ENCODE data around the gene ECHS1. TPM values are rescaled to one million over a fixed set of nuclear protein-coding genes. Genes with fewer than 3 reads are reported as not detected.

ECHS1 gene
- total and polyA plus RNA-seq, 10 of the 15 experiments (the other 5 are each of a cell fraction or from before 2014, with no cell fraction given) = 32.7 to 164 (median 62.4) TPM

DNA sequence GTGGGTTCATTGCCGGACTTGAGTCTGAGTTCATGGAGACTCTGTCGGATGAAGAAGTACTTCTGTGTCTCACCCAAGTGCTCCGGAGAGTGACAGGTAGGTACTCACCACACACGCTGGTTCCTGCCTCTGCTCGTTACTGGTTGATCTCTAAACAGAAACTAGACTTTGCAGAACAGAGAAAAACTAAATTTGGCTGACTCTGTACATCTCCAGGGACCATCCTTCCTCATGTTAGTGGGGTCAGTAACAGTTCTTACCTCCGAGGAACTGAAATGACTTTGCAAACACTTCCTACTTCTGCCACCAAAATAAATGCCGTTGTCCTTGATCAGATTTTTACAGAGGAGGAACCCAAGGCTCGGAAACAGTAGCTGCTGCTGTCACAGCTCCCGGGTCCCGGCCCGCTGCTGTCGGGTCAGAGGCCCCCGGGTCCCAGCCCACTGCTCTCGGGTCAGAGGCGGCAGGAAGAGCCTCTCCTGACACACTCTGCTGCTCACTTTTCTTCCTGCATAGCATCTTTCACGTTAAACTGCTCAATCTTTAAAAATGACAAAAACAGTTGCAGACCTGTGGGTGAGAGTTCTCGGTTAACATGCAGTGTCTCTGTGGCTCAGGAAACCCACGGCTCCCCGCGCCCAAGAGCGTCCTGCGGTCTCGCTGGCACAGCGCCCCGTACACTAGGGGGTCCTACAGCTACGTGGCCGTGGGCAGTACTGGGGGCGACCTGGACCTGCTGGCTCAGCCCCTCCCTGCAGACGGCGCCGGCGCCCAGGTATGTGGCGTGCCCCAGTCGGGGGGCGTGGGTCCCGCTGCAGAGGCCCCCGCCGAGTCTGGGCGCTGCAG is 16.0 kb upstream of the ECHS1 start (continued):
- TF ChIP-seq, protein P1, sequence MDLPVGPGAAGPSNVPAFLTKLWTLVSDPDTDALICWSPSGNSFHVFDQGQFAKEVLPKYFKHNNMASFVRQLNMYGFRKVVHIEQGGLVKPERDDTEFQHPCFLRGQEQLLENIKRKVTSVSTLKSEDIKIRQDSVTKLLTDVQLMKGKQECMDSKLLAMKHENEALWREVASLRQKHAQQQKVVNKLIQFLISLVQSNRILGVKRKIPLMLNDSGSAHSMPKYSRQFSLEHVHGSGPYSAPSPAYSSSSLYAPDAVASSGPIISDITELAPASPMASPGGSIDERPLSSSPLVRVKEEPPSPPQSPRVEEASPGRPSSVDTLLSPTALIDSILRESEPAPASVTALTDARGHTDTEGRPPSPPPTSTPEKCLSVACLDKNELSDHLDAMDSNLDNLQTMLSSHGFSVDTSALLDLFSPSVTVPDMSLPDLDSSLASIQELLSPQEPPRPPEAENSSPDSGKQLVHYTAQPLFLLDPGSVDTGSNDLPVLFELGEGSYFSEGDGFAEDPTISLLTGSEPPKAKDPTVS (IDR thresholded peaks at IDR 0.05; ENCODE audit: low read depth, low read length) = no peak
- TF ChIP-seq, protein P2, sequence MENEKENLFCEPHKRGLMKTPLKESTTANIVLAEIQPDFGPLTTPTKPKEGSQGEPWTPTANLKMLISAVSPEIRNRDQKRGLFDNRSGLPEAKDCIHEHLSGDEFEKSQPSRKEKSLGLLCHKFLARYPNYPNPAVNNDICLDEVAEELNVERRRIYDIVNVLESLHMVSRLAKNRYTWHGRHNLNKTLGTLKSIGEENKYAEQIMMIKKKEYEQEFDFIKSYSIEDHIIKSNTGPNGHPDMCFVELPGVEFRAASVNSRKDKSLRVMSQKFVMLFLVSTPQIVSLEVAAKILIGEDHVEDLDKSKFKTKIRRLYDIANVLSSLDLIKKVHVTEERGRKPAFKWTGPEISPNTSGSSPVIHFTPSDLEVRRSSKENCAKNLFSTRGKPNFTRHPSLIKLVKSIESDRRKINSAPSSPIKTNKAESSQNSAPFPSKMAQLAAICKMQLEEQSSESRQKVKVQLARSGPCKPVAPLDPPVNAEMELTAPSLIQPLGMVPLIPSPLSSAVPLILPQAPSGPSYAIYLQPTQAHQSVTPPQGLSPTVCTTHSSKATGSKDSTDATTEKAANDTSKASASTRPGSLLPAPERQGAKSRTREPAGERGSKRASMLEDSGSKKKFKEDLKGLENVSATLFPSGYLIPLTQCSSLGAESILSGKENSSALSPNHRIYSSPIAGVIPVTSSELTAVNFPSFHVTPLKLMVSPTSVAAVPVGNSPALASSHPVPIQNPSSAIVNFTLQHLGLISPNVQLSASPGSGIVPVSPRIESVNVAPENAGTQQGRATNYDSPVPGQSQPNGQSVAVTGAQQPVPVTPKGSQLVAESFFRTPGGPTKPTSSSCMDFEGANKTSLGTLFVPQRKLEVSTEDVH (IDR thresholded peaks at IDR 0.05; ENCODE audit: low read depth, partially characterized antibody) = no peak
- TF ChIP-seq BACH1 (IDR thresholded peaks at IDR 0.05; ENCODE audit: borderline replicate concordance) (no peak; the same call in 1 of the 2 replicates), SREBF1 (IDR thresholded peaks at IDR 0.05; ENCODE audit: low read length) (no peak)

All from GM12878 (cell line).